GM19351 (cell line): ENCODE results near the gene RNF144B.
"Not testable (repeated sequence)": the region's sequence is repeated elsewhere in the genome, so short reads cannot be mapped to it uniquely, and the experiment has no call there.

ENCODE experiments used
- ATAC-seq: cut with Tn5 transposase; IDR thresholded peaks from one replicate; pipeline ENCODE4 v1.9.1; 2021; ENCODE audit warnings: mild to moderate bottlenecking, moderate library complexity; ENCODE audit not compliant: unreplicated experiment

Gene RNF144B

GRCh38 chr6:18371010-18371409 lies 16.1 kb upstream of the RNF144B start:
- ATAC-seq: no peak

GRCh38 chr6:18371656-18372055 lies 15.5 kb upstream of the RNF144B start:
- no peak for ATAC-seq

- ATAC-seq: no peak
These were observed 6.9 kb upstream of the RNF144B start for GRCh38 chr6:18380158-18380836.

GRCh38 chr6:18380851-18381250 lies 6.3 kb upstream of the RNF144B start:
- no peak for ATAC-seq

GRCh38 chr6:18383441-18383840 lies 3.7 kb upstream of the RNF144B start:
- ATAC-seq: no peak

- no peak for ATAC-seq
These were observed 2.5 kb upstream of the RNF144B start for GRCh38 chr6:18384621-18385020.

GRCh38 chr6:18386298-18386976 lies 713 bp upstream of the RNF144B start:
- ATAC-seq: no peak

- ATAC-seq: no peak
These were observed 1.1 kb downstream of the RNF144B start for GRCh38 chr6:18388271-18388670.

GRCh38 chr6:18388942-18389341 lies 1.8 kb downstream of the RNF144B start:
- no peak for ATAC-seq

GRCh38 chr6:18389479-18389878 lies 2.3 kb downstream of the RNF144B start:
- ATAC-seq: no peak

- ATAC-seq: peak; percentile 26
These were observed 3.3 kb downstream of the RNF144B start for GRCh38 chr6:18390476-18390875.

- no peak for ATAC-seq
These were observed 3.9 kb downstream of the RNF144B start for GRCh38 chr6:18391023-18391422.

GRCh38 chr6:18392346-18392877 lies 5.3 kb downstream of the RNF144B start:
- no peak for ATAC-seq

GRCh38 chr6:18393698-18394097 lies 6.5 kb downstream of the RNF144B start:
- no peak for ATAC-seq

GRCh38 chr6:18395177-18395855 lies 8.2 kb downstream of the RNF144B start:
- no peak for ATAC-seq

GRCh38 chr6:18395856-18396197 lies 8.7 kb downstream of the RNF144B start:
- ATAC-seq: no peak

GRCh38 chr6:18397701-18398100 lies 10.6 kb downstream of the RNF144B start:
- no peak for ATAC-seq

- ATAC-seq: not testable (repeated sequence)
These were observed 11.1 kb downstream of the RNF144B start for GRCh38 chr6:18398225-18398624.

GRCh38 chr6:18400831-18401446 lies 13.8 kb downstream of the RNF144B start:
- peak; percentile 89 for ATAC-seq

- ATAC-seq: not testable (repeated sequence)
These were observed 17.8 kb downstream of the RNF144B start for GRCh38 chr6:18404965-18405364.

GRCh38 chr6:18405477-18406293 lies 18.5 kb downstream of the RNF144B start:
- ATAC-seq: no peak
